ACHN (cell line): Measurements from ENCODE around the gene GALNTL6.

Source experiments
- DNase-seq: peaks from one replicate; pipeline ENCODE4 v3.0.0-alpha.2; 2015
- in situ Hi-C: cut with HindIII; loops from 2 replicates; pipeline ENCODE4 v1.10.0; 2017; ENCODE audit warnings: low sequenced_read_pairs, low pct_ligation_motif_present, low pct_unique_long_range_greater_than_20kb

GALNTL6 gene

GRCh38 chr4:173051716-173052115 lies 1238.5 kb downstream of the GALNTL6 start:
- in situ Hi-C loops, result no loop called here
- DNase-seq, result no peak

- DNase-seq, result no peak
- in situ Hi-C loops, result no loop called here
Measured at GRCh38 chr4:173052439-173052838, 1239.2 kb downstream of the GALNTL6 start.

- no peak for DNase-seq
- in situ Hi-C loops, result no loop called here
Measured at GRCh38 chr4:173056271-173056670, 1243.1 kb downstream of the GALNTL6 start.

- in situ Hi-C loops, result no loop called here
- DNase-seq, result no peak
Measured at GRCh38 chr4:173056710-173057109, 1243.5 kb downstream of the GALNTL6 start.

GRCh38 chr4:173057442-173057841 lies 1244.2 kb downstream of the GALNTL6 start:
- no peak for DNase-seq
- in situ Hi-C loops, result no loop called here

GRCh38 chr4:173057901-173058300 lies 1244.7 kb downstream of the GALNTL6 start:
- DNase-seq, result no peak
- in situ Hi-C loops, result no loop called here

GRCh38 chr4:173061160-173061559 lies 1248.0 kb downstream of the GALNTL6 start:
- in situ Hi-C loops, result no loop called here
- DNase-seq, result no peak

GRCh38 chr4:173073939-173074500 lies 1260.8 kb downstream of the GALNTL6 start:
- in situ Hi-C loops, result no loop called here
- no peak for DNase-seq

- in situ Hi-C loops, result no loop called here
- DNase-seq, result peak; percentile 56
Measured at GRCh38 chr4:173074501-173074946, 1261.3 kb downstream of the GALNTL6 start.

GRCh38 chr4:173076903-173077634 lies 1263.9 kb downstream of the GALNTL6 start:
- DNase-seq, result peak; percentile 38
- in situ Hi-C loops, result no loop called here

- in situ Hi-C loops, result no loop called here
- DNase-seq, result no peak
Measured at GRCh38 chr4:173088144-173088543, 1274.9 kb downstream of the GALNTL6 start.
